GM10847 (cell line): ENCODE measurements around the gene FPGT.

ENCODE experiments used
- POLR2A ChIP-seq: IDR thresholded peaks from 2 replicates; pipeline ENCODE4 v1.6.1; 2011; ENCODE audit not compliant: insufficient read length; ENCODE audit errors: extremely low read depth

FPGT gene

GRCh38 chr1:74245168-74245772, 47.2 kb downstream of the FPGT start:
- no peak for TF ChIP-seq POLR2A

GRCh38 chr1:74246315-74246714, 48.3 kb downstream of the FPGT start:
- no peak for TF ChIP-seq POLR2A

- no peak for TF ChIP-seq POLR2A
Observed at GRCh38 chr1:74247881-74248528, 50.0 kb downstream of the FPGT start.
